NCI-H510A treated with DMSO at 0.1 percent for 48 hours (cell line): ENCODE measurements around the gene CGB8.

ENCODE experiments used
- DNase-seq: peaks from one replicate; lab custom pipeline; 2025; lab: John Stamatoyannopoulos, UW

Gene CGB8

GRCh38 chr19:49006905-49007304 lies 42.0 kb downstream of the CGB8 start:
- DNase-seq: no peak

- DNase-seq: no peak
Measured at GRCh38 chr19:49004964-49005614, 43.8 kb downstream of the CGB8 start.

GRCh38 chr19:49004133-49004532 lies 44.8 kb downstream of the CGB8 start:
- no peak for DNase-seq

GRCh38 chr19:48999481-49000325 lies 49.2 kb downstream of the CGB8 start:
- DNase-seq: no peak

GRCh38 chr19:48997972-48998371 lies 50.9 kb downstream of the CGB8 start:
- peak; percentile 19 for DNase-seq
